Activated naive CD4-positive, alpha-beta T cell treated with anti-CD3 and anti-CD28 coated beads, Interleukin-2, amount 50 U/mL, for 24 hours (primary cell): ENCODE measurements around the gene DMC1.

ENCODE experiments used
- H3K27ac Mint-ChIP-seq: one replicate; pipeline ENCODE4 v1.8.0; 2021; ENCODE audit warnings: mild to moderate bottlenecking, mixed read lengths
- H3K27me3 Mint-ChIP-seq: one replicate; pipeline ENCODE4 v1.8.0; 2021; ENCODE audit warnings: mixed read lengths
- H3K36me3 Mint-ChIP-seq: one replicate; pipeline ENCODE4 v1.8.0; 2021; ENCODE audit warnings: mixed read lengths
- H3K4me1 Mint-ChIP-seq: one replicate; pipeline ENCODE4 v1.8.0; 2021; ENCODE audit warnings: mixed read lengths
- H3K4me3 Mint-ChIP-seq: one replicate; pipeline ENCODE4 v1.8.0; 2021; ENCODE audit warnings: mild to moderate bottlenecking, mixed read lengths
- H3K9me3 Mint-ChIP-seq: one replicate; pipeline ENCODE4 v1.8.0; 2021; ENCODE audit warnings: mixed read lengths

Gene DMC1

DNA sequence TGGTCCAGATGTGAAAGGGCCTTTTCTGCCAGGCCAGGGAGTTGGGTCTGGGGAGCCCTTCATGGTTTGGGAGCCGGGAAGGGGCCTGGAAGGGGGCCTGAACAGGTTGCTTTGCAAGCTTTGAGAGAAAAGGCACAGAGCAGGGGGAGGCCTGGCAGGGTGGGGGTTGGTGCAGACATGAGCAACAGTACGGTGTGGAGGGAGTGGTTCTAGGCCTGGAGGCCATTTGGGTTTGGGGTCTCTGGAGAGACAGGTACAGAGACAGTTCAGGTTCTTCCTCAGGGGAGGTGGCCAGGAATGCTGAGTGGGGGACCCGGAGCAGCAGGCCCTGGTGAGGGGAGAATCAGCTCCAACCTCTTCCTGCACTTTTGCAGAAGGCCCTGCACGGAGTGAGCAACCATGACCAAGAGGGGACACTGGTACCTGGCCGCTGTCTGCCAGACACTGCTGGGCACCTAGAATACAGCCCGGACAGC, 100.6 kb downstream of the DMC1 start:
- H3K9me3 Mint-ChIP-seq: no peaks in the 10 kb centered on the region
- no peaks in the 10 kb centered on the region for H3K36me3 Mint-ChIP-seq
- no peak overlapping the region for H3K4me3 Mint-ChIP-seq

More for the DNA sequence above, 100.6 kb downstream of the DMC1 start:
- Mint-ChIP-seq H3K27ac (no peak overlapping the region), H3K27me3 (peaks cover 10% of the 10 kb centered on the region), H3K4me1 (peaks cover 9% of the 10 kb centered on the region)
